Aorta (tissue), 5 donors: ENCODE results near the gene PARP14. TPM values are rescaled to one million over a fixed set of nuclear protein-coding genes. Genes with fewer than 3 reads are reported as not detected.
"Not testable (repeated sequence)": the region's sequence is repeated elsewhere in the genome, so short reads cannot be mapped to it uniquely, and the experiment has no call there.

ENCODE experiments used
- ATAC-seq: fragments of 200-7000 bp; cut with Tn5 transposase; one replicate; pipeline ENCODE4 v1.9.1; 2022; ENCODE audit warnings: moderate library complexity; ENCODE audit not compliant: low FRiP score
- DNase-seq, 2 donors: peaks; one replicate each; pipeline ENCODE4 v3.0.0-alpha.2; 2020
- H3K27ac ChIP-seq, 2 donors: one replicate each; pipeline ENCODE4 v1.5.1; 2013; ENCODE audit warnings: low read length in 2 of 2, mild to moderate bottlenecking in 2 of 2, moderate library complexity in 2 of 2, control low read depth in 1 of 2, inconsistent platforms in 1 of 2, low read depth in 1 of 2
- H3K27me3 ChIP-seq, 2 donors: one replicate each; pipeline ENCODE4 v1.6.1; 2013; ENCODE audit warnings: control low read depth in 1 of 2, low read length in 1 of 2, mild to moderate bottlenecking in 1 of 2, moderate library complexity in 1 of 2; ENCODE audit not compliant: insufficient read depth in 2 of 2, control insufficient read depth in 1 of 2
- H3K36me3 ChIP-seq, 2 donors: one replicate each; pipeline ENCODE4 v1.6.1; 2013; ENCODE audit warnings: control low read depth in 1 of 2, low read length in 1 of 2, mild to moderate bottlenecking in 1 of 2; ENCODE audit not compliant: insufficient read depth in 2 of 2, control insufficient read depth in 1 of 2
- H3K4me1 ChIP-seq, 2 donors: one replicate each; pipeline ENCODE4 v1.6.1; 2013; ENCODE audit warnings: low read length in 2 of 2, control low read depth in 1 of 2, mild to moderate bottlenecking in 1 of 2, moderate library complexity in 1 of 2; ENCODE audit not compliant: insufficient read depth in 2 of 2, control insufficient read depth in 1 of 2
- H3K4me3 ChIP-seq, 2 donors: one replicate each; pipeline ENCODE4 v1.5.1; 2013; ENCODE audit warnings: low read length in 2 of 2, control low read depth in 1 of 2, mild to moderate bottlenecking in 1 of 2
- H3K9me3 ChIP-seq: one replicate; pipeline ENCODE4 v1.6.1; 2013; ENCODE audit warnings: mild to moderate bottlenecking, low read length; ENCODE audit not compliant: control insufficient read depth
- WGBS, 2 donors: extraction: QIAGEN DNeasy Blood & Tissue Kit; methylation state at CpG; one replicate each; pipeline ENCODE4 v1.1.7; 2013; 5-methylcytosine and 5-hydroxymethylcytosine counted together
- intact Hi-C, 2 donors: fragments of 100-400 bp; cut with DNase I; formaldehyde crosslinking; loops; one replicate each; pipeline versions ENCODE4 v1.14.2 to v1.15.0; 2022
- polyA plus RNA-seq, 2 donors: library from polyadenylated mRNA; stranded (reverse); fragments of 200-250 nt; gene quantifications; one replicate each; pipeline ENCODE4 v1.2.3, GENCODE V29; 2013
- total RNA-seq, 2 donors: library from RNA; stranded (reverse); fragmentation: NEBNext Ultra II Directional; extraction: Animal tissue kit (Norgen Biotek cat#: 25700); gene quantifications; one replicate each; pipeline ENCODE4 v1.2.1, GENCODE V29; 2021
- donor health status: healthy with polysubstance abuse.
- donor health status: Bipolar disorder and iron deficiency.
- donor health status: DM: no; HTN: no; CAD: no.
- donor health status: DM: no; HTN: no; CAD: no.
- donor health status: DM: yes; HTN: yes; CAD: no.

Gene PARP14
- total and polyA plus RNA-seq, 4 donors = 8.1 to 79.6 (median 35.3) TPM

DNA sequence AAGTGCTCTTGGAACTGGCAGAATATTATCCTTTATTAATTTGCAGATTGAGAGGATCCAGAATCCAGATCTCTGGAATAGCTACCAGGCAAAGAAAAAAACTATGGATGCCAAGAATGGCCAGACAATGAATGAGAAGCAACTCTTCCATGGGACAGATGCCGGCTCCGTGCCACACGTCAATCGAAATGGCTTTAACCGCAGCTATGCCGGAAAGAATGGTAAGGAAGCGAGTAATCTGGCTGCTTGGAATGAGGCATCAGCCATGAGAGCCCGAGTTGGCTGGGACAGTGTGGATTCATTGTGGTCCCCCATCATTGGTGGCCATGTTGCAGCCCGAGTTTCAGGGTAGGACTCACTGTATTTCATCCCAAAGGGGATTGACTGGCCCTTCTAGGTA lies 47.1 kb downstream of the PARP14 start:
- Histone ChIP-seq H3K4me3 (no peak overlapping the region), H3K27ac (no peak overlapping the region), H3K27me3 (no peaks in the 10 kb centered on the region), H3K36me3 (no peaks in the 10 kb centered on the region), H3K4me1 (no peaks in the 10 kb centered on the region), H3K9me3 (no peaks in the 10 kb centered on the region)
- DNase-seq (no peak), ATAC-seq (no peak)
- WGBS, 2 donors = 94 to 95% methylated on average over 9 of the region's 9 CpGs
- intact Hi-C loops = no loop called here

DNA sequence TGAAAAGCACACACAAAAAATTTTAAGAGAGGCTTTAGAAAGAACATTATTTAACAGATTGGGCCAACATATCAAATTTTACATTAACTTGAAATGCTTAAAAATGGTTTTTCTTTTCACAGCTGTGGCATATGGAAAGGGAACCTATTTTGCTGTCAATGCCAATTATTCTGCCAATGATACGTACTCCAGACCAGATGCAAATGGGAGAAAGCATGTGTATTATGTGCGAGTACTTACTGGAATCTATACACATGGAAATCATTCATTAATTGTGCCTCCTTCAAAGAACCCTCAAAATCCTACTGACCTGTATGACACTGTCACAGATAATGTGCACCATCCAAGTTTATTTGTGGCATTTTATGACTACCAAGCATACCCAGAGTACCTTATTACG lies 47.5 kb downstream of the PARP14 start:
- Histone ChIP-seq H3K27me3 (no peaks in the 10 kb centered on the region), H3K27ac (no peak overlapping the region), H3K9me3 (no peaks in the 10 kb centered on the region), H3K4me1 (no peaks in the 10 kb centered on the region), H3K36me3 (no peaks in the 10 kb centered on the region), H3K4me3 (no peak overlapping the region)
- ATAC-seq (no peak), DNase-seq (no peak)
- 92 to 93% methylated on average over 3 of the region's 3 CpGs for WGBS, 2 donors
- intact Hi-C loops = no loop called here

DNA sequence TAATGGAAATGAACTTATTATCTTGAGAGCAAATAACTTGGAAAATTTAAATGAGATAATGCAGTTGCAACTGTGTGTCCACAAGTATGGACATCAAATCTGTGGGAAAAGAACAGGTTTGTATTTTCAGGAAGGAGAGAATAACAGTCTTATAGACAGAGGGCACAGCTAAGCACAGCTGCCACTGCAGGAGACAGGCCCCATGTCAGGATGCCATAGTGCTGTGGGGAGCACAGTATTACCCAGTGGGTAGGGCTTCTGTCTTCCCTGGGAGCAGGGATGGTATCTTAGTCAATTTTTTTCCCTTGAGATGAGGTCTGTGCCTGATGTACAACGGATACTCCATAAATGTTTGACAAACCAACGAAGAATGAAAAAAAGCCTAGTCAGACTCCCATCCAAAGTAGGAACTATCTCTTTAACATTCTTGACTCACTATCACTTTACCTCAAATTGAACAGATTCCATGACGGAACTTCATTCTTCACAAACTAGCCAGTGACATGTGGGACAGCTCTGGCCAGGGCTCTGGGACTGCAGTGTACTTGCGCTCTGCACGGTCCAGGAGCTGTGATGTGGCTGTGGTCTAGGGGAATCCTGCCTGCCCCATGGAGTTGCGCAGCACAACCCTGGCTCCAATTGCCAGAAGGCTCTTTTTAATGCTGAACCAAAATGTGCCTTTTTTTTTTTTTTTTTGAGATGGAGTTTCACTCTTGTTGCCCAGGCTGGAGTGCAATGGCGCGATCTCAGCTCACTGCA lies 48.3 kb downstream of the PARP14 start:
- no peaks in the 10 kb centered on the region for H3K36me3 ChIP-seq
- H3K27ac ChIP-seq = no peak overlapping the region
- no peaks in the 10 kb centered on the region for H3K4me1 ChIP-seq
- DNase-seq (no peak), ATAC-seq (no peak)
- intact Hi-C loops = no loop called here
- no peak overlapping the region for H3K4me3 ChIP-seq
- no peaks in the 10 kb centered on the region for H3K9me3 ChIP-seq
- no peaks in the 10 kb centered on the region for H3K27me3 ChIP-seq
- WGBS, 2 donors = 94 to 96% methylated on average over 8 of the region's 8 CpGs

DNA sequence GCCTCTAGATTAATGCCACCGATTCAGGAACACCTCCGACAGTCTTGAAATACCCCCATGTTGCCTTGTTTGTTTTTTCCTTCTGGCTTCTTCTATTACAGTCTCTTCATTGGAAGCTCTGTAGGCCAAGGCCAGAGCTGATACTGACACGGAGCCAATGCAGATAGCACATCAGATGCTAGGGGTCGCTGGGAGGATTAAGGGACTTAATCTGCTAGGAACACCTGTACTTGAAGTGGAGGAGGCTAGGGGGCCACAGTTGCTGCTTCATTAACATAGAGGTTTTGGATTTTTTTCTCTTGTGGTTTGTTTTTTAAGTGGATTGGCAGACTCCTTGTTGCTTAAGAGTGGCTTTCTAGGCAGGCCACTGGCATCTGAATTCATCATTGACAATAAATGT lies 49.6 kb downstream of the PARP14 start:
- Histone ChIP-seq H3K27ac (no peak overlapping the region), H3K9me3 (no peaks in the 10 kb centered on the region), H3K4me1 (no peaks in the 10 kb centered on the region), H3K36me3 (no peaks in the 10 kb centered on the region), H3K27me3 (no peaks in the 10 kb centered on the region), H3K4me3 (no peak overlapping the region)
- ATAC-seq = no peak
- intact Hi-C loops = no loop called here
- 82 to 83% methylated on average over 4 of the region's 4 CpGs for WGBS, 2 donors
- no peak for DNase-seq

DNA sequence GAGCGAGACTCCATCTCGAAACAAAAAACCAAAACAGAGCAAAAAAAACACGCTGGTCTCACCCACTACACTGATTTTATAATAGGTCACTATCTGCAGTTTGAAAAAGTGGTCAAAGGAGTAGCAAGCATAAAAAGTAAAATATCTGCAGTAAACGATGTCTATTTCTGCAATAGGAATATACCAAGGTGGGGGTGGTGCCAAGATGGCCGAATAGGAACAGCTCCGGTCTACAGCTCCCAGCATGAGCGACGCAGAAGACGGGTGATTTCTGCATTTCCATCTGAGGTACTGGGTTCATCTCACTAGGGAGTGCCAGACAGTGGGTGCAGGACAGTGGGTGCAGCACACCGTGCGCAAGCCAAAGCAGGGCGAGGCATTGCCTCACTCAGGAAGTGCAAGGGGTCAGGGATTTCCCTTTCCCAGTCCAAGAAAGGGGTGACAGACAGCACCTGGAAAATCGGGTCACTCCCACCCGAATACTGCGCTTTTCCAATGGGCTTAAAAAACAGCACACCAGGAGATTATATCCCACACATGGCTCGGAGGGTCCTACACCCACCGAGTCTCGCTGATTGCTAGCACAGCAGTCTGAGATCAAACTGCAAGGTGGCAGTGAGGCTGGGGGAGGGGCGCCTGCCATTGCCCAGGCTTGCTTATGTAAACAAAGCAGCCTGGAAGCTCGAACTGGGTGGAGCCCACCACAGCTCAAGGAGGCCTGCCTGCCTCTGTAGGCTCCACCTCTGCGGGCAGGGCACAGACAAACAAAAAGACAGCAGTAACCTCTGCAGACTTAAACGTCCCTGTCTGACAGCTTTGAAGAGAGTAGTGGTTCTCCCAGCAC lies 52.3 kb downstream of the PARP14 start:
- ATAC-seq, intact Hi-C loops, H3K4me3 ChIP-seq, H3K27ac ChIP-seq, H3K36me3 ChIP-seq, H3K4me1 ChIP-seq, H3K27me3 ChIP-seq, H3K9me3 ChIP-seq, DNase-seq: not testable (repeated sequence)
- 97% methylated on average over 20 to 22 of the region's 22 CpGs for WGBS, 2 donors

DNA sequence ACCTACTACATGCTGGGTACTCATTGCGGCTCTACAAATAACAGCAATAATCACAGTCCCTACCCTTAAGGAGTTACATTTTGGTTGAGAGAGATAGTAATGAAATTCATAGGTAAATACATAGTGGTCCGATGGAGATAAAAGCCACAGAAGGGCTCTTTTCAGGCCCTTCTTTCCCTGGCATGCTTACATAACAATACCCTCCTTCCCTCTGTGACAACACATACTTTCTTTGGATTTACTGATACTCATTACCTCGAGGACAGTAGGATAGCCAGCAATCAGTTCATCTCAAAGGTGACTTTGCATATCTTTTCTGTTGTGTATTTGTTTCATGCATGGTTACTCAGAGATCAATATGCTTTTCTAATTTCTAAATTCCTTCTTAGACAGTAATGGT lies 58.5 kb downstream of the PARP14 start:
- H3K27me3 ChIP-seq = no peaks in the 10 kb centered on the region
- DNase-seq = no peak
- H3K27ac ChIP-seq = no peak overlapping the region
- no peak overlapping the region for H3K4me3 ChIP-seq
- intact Hi-C loops = no loop called here
- WGBS, 2 donors = 78 to 80% methylated on average over 3 of the region's 3 CpGs
- H3K36me3 ChIP-seq = peaks cover 5 to 12% of the 10 kb centered on the region in 2 donors
- no peaks in the 10 kb centered on the region for H3K4me1 ChIP-seq
- no peak for ATAC-seq
- H3K9me3 ChIP-seq = no peaks in the 10 kb centered on the region

DNA sequence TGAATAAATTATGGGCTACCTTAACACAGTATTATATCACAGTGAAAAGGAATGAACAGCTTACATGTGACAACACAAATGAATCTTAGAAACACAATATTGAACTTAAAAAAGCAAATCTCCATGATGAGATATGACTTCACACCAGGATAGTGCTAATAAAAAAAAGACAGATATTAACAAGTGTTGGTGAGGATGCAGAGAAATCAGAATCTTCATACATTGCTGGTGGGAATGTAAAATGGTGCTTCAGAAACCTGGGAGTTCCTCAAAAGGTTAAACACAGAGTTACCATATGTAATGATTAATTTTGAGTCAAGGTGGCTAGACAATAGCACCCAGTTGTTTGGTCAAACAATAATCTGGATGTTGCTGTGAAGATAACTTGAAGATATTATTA lies 61.6 kb downstream of the PARP14 start:
- no peak for DNase-seq
- Histone ChIP-seq H3K27ac (no peak overlapping the region), H3K27me3 (no peaks in the 10 kb centered on the region), H3K4me3 (no peak overlapping the region), H3K36me3 (peaks cover 5 to 12% of the 10 kb centered on the region in 2 donors), H3K9me3 (no peaks in the 10 kb centered on the region), H3K4me1 (no peaks in the 10 kb centered on the region)
- no peak for ATAC-seq
- intact Hi-C loops = no loop called here

DNA sequence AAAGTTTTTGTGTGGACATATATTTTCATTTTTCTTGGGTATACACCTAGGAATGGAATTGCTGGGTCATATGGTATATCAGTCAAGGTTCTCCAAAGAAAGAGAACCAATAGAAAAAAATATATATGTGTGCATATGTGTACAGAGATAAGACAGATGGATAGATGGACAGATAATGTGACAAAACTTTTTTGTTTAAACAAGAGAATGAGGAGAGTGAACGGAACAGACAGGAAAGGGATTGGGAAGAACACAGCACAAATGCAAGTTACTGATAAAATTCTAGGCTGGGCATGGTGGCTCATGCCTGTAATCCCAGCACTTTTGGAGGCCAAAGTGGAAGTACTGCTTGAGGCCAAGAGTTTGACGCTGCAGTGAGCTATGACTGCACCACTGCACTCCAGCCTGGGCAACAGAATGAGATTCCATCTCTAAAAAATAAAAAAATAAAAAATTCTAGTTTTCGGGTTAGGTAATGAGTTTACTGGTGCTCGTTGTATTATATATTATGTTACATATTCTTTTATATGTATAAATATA lies 63.0 kb downstream of the PARP14 start:
- intact Hi-C loops = no loop called here
- Histone ChIP-seq H3K27me3 (no peaks in the 10 kb centered on the region), H3K27ac (no peak overlapping the region), H3K9me3 (no peaks in the 10 kb centered on the region), H3K4me1 (no peaks in the 10 kb centered on the region), H3K4me3 (no peak overlapping the region), H3K36me3 (peaks cover 5 to 12% of the 10 kb centered on the region in 2 donors)
- ATAC-seq (no peak), DNase-seq (no peak)
- WGBS, 2 donors = 95 to 98% methylated on average over 4 of the region's 4 CpGs
